ENCODE data around the gene NRL. TPM values are rescaled to one million over a fixed set of nuclear protein-coding genes. Genes with fewer than 3 reads are reported as not detected.

The NRL gene
- total RNA-seq, 1 donor from 2014 or later: 5.5 TPM

DNA sequence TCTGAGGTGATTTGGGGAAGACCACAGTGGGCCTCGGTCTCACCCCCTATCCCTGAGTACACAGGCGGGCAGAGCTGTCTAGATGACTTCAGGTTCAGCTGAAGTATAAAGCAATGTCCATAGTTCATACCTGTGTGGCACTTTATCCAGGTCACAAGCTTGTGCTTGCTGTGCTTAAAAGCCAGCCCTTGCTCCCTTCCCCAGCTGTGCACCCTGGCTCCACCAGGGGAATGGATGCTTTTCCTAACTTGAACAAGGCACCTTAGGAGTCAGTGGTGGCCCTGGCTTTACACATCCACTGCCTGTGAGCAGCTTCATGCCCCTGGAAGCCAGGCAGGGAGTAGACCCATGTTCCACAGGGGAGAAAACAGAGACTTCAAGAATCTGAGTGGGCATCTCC lies 57.5 kb downstream of the NRL start:
- no peak overlapping the region for H3K4me3 Mint-ChIP-seq
- H3K27ac Mint-ChIP-seq: no peak overlapping the region
- no peaks in the 10 kb centered on the region for H3K9me3 Mint-ChIP-seq
- peaks cover 10% of the 10 kb centered on the region for H3K4me1 Mint-ChIP-seq
- no peak for ATAC-seq (ENCODE audit: low read depth)
- H3K36me3 Mint-ChIP-seq (ENCODE audit: low read depth): peaks cover 1% of the 10 kb centered on the region
- peaks cover 6% of the 10 kb centered on the region for H3K27me3 Mint-ChIP-seq
- no peak for DNase-seq
- TF ChIP-seq, protein P1, sequence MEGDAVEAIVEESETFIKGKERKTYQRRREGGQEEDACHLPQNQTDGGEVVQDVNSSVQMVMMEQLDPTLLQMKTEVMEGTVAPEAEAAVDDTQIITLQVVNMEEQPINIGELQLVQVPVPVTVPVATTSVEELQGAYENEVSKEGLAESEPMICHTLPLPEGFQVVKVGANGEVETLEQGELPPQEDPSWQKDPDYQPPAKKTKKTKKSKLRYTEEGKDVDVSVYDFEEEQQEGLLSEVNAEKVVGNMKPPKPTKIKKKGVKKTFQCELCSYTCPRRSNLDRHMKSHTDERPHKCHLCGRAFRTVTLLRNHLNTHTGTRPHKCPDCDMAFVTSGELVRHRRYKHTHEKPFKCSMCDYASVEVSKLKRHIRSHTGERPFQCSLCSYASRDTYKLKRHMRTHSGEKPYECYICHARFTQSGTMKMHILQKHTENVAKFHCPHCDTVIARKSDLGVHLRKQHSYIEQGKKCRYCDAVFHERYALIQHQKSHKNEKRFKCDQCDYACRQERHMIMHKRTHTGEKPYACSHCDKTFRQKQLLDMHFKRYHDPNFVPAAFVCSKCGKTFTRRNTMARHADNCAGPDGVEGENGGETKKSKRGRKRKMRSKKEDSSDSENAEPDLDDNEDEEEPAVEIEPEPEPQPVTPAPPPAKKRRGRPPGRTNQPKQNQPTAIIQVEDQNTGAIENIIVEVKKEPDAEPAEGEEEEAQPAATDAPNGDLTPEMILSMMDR (IDR thresholded peaks at IDR 0.05): no peak
- intact Hi-C loops (cut with micrococcal nuclease): no loop called here
- ChIA-PET CTCF (interaction anchor here (0.9 to 4.8 kb wide), 10 partner anchors 11 to 240 kb away, joined by 3 to 138 read pairs (median 5); partner anchors contain the start of genes IRF9, PCK2 and TINF2), POLR2A (interaction anchor here (1.3 to 2.8 kb wide), 4 partner anchors 34 to 90 kb away, joined by 3 to 18 read pairs (median 14); partner anchors contain the start of genes DCAF11, NRL, PCK2 and RNF31)

DNA sequence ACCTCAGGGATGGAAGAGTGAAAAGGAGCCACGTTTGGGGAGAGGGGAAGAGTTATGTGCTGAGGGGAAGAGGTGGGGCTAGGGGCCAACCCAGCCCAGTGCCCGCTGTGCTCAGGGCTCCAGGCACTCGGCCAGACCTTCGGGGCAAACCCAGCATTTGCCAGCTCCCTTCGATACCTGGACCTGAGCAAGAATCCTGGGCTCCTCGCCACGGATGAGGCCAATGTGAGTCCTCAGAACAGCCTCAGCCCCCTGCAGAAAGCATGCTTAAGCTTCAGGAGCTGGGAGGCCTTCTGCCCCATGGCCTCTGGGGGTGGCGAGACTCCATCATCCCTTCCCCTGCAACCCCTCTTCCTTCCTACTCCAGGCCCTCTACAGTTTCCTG lies 58.0 kb downstream of the NRL start:
- peaks cover 1% of the 10 kb centered on the region for H3K36me3 Mint-ChIP-seq (ENCODE audit: low read depth)
- ATAC-seq (ENCODE audit: low read depth) (no peak), DNase-seq (no peak)
- peaks cover 10% of the 10 kb centered on the region for H3K4me1 Mint-ChIP-seq
- intact Hi-C loops (cut with micrococcal nuclease): no loop called here
- no peak overlapping the region for H3K4me3 Mint-ChIP-seq
- H3K9me3 Mint-ChIP-seq: no peaks in the 10 kb centered on the region
- H3K27ac Mint-ChIP-seq: no peak overlapping the region
- POLR2A ChIA-PET: interaction anchor here (1.3 to 2.8 kb wide), 5 partner anchors 35 to 90 kb away, joined by 3 to 18 read pairs (median 10); partner anchors contain the start of genes DCAF11, NRL, PCK2 and RNF31
- H3K27me3 Mint-ChIP-seq: peaks cover 6% of the 10 kb centered on the region
- CTCF ChIA-PET: interaction anchor here (1.5 to 4.8 kb wide), 4 partner anchors 11 to 51 kb away, joined by 3 to 138 read pairs (median 51); partner anchors contain the start of gene PCK2
- TF ChIP-seq, protein P1 (IDR thresholded peaks at IDR 0.05): no peak

DNA sequence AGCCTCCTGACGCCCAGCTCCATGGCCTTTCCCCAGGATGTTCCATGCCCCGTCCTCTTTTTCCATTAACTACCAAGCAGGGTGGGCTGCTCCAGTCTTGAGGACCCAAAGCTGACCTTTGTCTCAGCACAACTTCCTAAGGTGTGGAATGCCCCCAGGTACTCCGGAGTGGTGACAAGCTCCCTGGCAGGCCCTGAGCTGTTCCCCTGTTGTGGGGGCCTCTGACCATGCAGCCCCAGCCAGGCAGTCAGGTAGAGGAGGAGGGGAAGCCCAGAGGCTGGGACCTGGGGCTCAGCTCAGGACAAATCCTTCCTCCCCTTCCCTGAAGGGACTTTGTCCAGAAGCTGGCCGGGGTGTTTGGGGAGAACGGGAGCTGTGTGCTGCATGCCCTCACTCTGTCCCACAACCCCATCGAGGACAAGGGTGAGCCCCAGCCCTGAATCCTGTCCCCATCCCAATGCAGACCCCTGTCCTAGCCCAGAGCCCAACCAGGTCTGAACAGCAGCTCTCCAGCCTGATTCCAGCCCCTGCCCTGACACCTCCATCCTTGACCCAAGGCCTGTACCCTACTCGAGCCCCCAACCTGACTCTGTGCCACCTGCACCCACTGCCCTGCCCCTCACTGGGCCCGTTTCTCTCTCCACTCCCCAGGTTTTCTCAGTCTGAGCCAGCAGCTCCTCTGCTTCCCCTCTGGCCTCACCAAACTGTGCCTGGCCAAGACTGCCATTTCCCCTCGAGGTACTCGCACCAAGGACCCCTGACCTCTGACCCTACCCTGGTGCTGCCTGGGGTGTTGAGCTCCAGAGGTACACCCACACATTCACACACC lies 58.6 kb downstream of the NRL start:
- H3K9me3 Mint-ChIP-seq: no peaks in the 10 kb centered on the region
- peaks cover 1% of the 10 kb centered on the region for H3K36me3 Mint-ChIP-seq (ENCODE audit: low read depth)
- peaks cover 13% of the 10 kb centered on the region for H3K4me1 Mint-ChIP-seq
- no peak for ATAC-seq (ENCODE audit: low read depth)
- no peak overlapping the region for H3K4me3 Mint-ChIP-seq
- CTCF ChIA-PET: interaction anchor here (0.5 to 4.8 kb wide), 4 partner anchors 24 to 70 kb away, joined by 3 to 138 read pairs (median 51); partner anchors contain the start of gene PCK2
- TF ChIP-seq, protein P1 (IDR thresholded peaks at IDR 0.05): no peak
- H3K27me3 Mint-ChIP-seq: peaks cover 6% of the 10 kb centered on the region
- POLR2A ChIA-PET: interaction anchor here (1.3 to 2.8 kb wide), 2 partner anchors 38 to 58 kb away, joined by 8 to 10 read pairs; partner anchors contain the start of genes DCAF11, NRL and PCK2
- DNase-seq: no peak
- no peak overlapping the region for H3K27ac Mint-ChIP-seq
- intact Hi-C loops (cut with micrococcal nuclease): no loop called here

DNA sequence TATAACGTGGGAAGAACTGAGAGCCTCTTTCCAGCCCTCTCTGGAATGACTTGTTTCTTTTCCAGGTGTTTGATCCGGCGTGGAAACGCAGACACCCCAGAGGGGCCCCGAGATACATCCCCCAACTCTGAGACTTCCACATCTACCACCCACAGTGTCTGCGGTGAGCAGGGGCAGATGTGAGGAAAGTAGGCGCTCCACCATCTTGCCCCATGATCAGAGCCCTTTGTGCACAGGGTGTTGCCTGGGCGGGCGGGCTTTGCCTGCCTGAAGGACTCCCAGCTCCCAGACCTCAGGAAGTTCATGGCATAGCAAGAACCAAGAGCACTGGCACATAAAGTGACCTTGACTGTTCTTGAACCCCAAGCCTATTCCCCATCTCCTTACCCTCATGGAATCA lies 60.1 kb downstream of the NRL start:
- TF ChIP-seq, protein P1 (IDR thresholded peaks at IDR 0.05): no peak
- peaks cover 22% of the 10 kb centered on the region for H3K4me1 Mint-ChIP-seq
- ATAC-seq (ENCODE audit: low read depth) (no peak), DNase-seq (no peak)
- intact Hi-C loops (cut with micrococcal nuclease): no loop called here
- H3K9me3 Mint-ChIP-seq: no peaks in the 10 kb centered on the region
- H3K36me3 Mint-ChIP-seq (ENCODE audit: low read depth): peaks cover 1% of the 10 kb centered on the region
- CTCF ChIA-PET: interaction anchor here (1.3 kb wide), 1 partner anchor 54 kb away, joined by 3 read pairs; no protein-coding TSS in a partner anchor
- H3K27me3 Mint-ChIP-seq: peaks cover 6% of the 10 kb centered on the region
- no peak overlapping the region for H3K27ac Mint-ChIP-seq
- no peak overlapping the region for H3K4me3 Mint-ChIP-seq
- POLR2A ChIA-PET: interaction anchor here (1.1 kb wide), 1 partner anchor 54 kb away, joined by 3 read pairs; no protein-coding TSS in a partner anchor

DNA sequence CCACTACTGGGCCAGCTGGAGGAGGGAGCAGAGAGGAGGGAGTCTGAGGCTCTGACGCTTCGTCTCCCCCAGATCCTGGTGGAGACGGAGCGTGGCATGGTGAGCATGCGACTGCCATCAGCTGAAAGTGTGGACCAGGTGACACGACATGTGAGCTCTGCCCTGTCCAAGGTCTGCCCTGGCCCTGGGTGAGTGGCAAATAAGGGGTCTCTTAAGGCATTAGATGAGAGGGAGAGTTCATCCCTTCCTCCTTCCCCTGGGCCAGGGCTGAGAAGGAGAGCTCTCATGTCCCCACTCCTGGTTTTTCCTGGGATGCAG lies 60.5 kb downstream of the NRL start:
- no peak overlapping the region for H3K4me3 Mint-ChIP-seq
- intact Hi-C loops (cut with micrococcal nuclease): no loop called here
- DNase-seq: no peak
- TF ChIP-seq, protein P1 (IDR thresholded peaks at IDR 0.05): no peak
- H3K36me3 Mint-ChIP-seq (ENCODE audit: low read depth): peaks cover 1% of the 10 kb centered on the region
- CTCF ChIA-PET: interaction anchor here (1.3 kb wide), 1 partner anchor 55 kb away, joined by 3 read pairs; no protein-coding TSS in a partner anchor
- no peaks in the 10 kb centered on the region for H3K9me3 Mint-ChIP-seq
- no peak overlapping the region for H3K27ac Mint-ChIP-seq
- H3K4me1 Mint-ChIP-seq: peaks cover 25% of the 10 kb centered on the region
- no peak for ATAC-seq (ENCODE audit: low read depth)
- POLR2A ChIA-PET: interaction anchor here (1.1 kb wide), 1 partner anchor 54 kb away, joined by 3 read pairs; no protein-coding TSS in a partner anchor
- peaks cover 6% of the 10 kb centered on the region for H3K27me3 Mint-ChIP-seq
